GM23248 (cell line): ENCODE results near the gene PRUNE2.

Experiments used
- EZH2 ChIP-seq: fragments of 200-600 bp; sonication (generic); IDR thresholded peaks from 2 replicates; pipeline ENCODE4 v1.6.1; 2018; ENCODE audit warnings: antibody characterized with exemption, mild to moderate bottlenecking; ENCODE audit not compliant: insufficient read depth, poor library complexity, severe bottlenecking
- EZH2phosphoT487 ChIP-seq: fragments of 200-600 bp; sonication (generic); IDR thresholded peaks from 2 replicates; pipeline ENCODE4 v1.6.1; 2018; ENCODE audit warnings: antibody characterized with exemption, moderate library complexity, mild to moderate bottlenecking, low read depth; ENCODE audit not compliant: insufficient read depth

DNA sequence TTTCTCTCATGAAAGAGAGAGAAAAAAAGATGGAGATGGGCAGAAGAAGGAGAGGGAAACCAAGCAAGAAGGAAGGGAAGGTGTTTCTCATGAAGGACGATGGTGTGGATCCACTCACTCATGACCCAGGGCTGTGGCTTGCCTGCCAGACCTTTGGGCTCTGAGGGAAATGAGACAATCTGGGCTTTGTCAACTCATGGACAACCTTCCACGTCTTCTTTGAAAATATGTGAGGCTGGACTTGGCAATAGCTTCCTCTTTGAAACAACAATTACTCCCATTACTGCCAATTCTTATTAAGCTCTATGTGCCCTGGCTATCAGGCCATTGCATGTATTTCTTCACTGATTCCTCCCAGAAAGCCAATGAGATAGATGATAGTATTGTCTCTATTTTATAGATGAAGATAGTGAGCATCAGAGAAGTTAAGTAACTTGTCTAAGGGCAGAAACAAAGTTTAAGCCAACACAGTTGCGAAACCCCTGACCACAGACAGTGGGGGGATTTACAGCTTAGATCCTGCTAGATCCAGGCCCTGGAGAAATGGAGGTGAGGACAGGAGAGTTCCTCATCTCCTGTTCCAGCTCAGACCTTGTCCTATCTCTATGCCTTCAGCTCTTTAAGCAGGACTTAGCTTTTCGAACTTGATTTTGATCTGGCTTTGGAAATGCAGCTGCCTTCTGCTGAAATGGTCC lies 314.5 kb downstream of the PRUNE2 start:
- no peak for TF ChIP-seq EZH2
- no peak for TF ChIP-seq EZH2phosphoT487
